Stimulated activated CD8-positive, alpha-beta memory T cell treated with anti-CD3 and anti-CD28 coated beads, Interleukin-12 subunit alpha, Interleukin-12 subunit beta, amount 100 ng/mL, for 4 hours (primary cell): ENCODE data around the gene SHISA5.
"Not testable (repeated sequence)": the region's sequence is repeated elsewhere in the genome, so short reads cannot be mapped to it uniquely, and the experiment has no call there.

Experiments
- DNase-seq: peaks from one replicate; pipeline ENCODE4 v3.0.0-alpha.2; 2020; ENCODE audit warnings: low read depth

SHISA5 gene

DNA sequence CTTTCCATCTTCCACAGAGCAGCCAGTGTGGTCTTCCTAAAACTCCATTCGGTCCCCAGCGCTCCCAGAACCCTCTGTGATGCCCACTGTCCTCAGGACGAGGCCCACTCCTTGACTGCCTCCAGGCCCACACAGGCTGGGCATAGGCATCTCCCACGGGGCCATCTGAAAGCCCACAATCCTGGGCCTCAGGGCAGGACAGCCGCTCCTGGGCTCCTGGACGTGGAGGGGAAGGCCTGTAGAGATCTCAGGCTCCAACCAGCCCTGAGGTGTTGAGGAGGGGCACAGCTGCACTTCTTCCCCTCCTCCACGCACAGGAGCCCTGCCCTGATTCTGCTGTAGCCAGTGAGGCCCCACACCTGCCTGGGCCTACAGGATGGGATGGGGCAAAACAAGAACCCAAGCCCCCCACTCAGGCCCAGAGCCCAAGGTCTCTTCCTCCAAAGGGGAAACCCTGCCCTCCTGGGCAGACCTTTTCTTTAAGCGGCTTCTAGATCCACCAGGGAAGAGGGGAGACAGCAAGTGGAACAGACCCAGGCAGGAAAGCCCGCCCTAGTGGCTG, 25.9 kb downstream of the SHISA5 start:
- no peak for DNase-seq

DNA sequence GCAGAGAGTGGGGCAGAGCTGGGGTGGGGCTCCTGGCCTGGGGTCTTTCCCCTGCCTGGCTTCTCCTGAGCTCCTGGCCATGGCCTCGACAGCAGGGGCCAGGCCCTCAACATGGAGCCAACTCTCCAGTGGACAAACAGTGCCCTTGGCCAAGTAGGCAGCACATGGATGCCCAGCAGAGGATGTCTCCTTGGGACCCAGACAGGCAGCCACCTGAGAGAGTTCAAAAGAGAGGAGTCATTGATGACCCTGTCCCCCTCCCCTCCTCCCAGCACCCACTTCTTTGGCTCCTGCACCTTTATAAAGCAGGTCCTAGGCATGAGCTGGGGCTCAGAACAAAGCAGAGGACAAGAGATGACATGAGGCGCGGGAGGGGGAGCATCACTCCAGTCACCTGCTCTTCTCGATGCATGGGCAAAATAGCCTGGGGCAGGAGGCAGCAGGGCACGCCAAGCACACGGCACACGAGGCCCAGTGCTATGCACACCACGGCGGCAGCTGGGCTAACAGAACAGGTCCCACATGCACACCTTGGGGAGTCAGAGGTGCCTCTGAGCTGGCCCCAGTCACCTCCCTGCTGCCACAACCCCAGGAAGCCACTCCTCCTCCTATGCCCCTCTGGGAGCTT, 27.4 kb downstream of the SHISA5 start:
- DNase-seq = no peak

DNA sequence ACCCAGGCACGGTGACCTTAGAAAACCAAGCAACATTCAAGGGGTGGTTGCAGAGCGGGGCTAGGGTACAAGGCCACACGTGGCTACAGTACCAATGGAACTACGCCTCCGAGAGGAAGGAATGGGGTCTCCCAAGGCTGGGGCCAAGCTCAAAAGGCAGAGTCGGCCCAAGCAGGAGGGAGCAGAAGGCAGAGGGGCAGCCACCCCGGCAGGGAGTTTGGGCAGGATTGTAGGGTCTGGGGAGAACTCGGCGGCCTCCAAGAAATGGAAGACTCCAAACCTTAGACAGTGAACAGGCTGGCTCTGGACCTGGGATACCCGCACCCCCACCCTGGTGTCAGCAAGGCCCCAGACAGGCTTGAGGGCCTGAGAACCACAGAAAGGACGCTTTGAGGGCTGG, 28.8 kb downstream of the SHISA5 start:
- DNase-seq = no peak

DNA sequence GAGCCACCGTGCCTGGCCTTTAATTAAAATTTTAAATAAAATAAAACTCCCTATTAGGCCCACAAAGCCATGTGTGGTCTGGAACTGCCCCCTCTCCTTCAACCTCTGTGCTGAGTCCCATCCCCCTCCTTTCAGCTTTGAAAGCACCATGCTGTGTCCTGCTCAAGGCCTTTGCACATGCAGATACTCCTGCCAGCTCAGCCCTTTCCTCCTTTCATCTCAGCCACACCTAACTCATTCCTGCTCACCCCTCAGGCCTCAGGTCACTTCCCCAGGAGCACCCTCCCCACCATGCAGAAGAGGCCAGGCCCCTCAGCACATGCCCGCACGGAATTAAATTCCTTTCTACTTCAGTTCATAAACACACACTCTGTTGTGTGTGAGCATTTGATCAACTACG, 29.4 kb downstream of the SHISA5 start:
- DNase-seq = no peak

DNA sequence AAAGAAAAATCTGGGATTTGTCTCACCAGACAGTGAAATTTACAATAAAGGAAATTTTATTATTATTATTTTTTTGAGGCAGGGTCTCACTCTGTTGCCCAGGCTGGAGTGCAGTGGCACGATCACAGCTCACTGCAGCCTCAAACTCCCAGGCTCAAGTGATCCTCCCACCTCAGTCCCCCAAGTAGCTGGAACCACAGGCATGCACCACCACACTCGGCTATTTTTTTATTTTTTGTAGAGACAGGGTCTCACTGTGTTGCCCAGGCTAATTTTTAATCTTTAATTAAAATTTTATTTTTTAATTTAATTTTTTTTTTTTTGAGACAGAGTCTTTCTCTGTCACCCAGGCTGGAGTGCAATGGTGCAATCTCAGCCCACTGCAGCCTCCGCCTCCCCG, 29.9 kb downstream of the SHISA5 start:
- not testable (repeated sequence) for DNase-seq

DNA sequence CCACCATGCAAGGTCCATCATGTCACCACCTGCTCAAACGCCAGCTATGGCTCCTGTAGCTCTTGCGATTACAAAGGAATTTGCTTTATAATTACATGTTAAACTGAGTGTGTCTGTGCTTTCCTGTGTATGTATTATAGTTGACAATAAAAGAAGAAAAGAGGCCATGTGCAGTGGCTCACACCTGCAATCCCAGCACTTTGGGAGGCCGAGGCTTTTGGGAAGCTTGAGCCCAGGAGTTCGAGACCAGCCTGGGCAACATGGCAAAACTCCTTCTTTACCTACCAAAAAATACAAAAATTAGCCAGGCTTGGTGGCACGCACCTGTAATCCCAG, 30.4 kb downstream of the SHISA5 start:
- no peak for DNase-seq

DNA sequence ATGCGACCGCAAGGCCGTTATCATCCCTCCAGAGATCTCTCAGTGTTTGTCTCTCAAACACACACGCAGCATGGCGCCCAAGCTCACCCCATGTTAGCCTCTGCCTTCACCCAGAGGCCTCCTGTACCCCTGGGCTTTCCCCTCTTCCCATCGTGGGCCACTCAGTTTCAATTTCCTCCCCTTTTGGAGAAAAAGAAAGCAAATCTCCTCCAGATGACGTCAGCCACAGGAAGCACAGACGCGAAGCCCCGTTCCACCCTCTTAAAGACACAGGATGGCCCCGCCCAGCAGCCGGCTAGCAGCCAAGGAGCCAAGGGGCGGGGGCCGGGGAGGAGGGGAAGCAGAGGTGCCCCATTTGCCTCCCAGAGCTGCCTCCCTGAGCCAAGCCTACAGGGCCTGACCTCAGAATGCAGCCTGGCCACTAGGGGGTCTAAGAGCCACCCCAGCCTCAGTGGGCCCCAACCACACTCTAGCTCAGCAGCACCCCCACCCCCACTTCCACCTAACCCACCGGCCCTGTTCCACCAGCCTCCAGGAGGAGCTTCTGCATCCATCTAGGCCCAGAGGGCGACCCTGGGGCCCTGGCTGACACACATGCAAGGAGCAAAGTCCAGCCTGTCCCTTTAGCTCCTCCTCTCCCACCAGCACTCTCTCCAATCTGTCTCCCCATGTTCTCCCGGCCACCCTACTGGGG, 30.9 kb downstream of the SHISA5 start:
- peak; percentile 81 for DNase-seq

DNA sequence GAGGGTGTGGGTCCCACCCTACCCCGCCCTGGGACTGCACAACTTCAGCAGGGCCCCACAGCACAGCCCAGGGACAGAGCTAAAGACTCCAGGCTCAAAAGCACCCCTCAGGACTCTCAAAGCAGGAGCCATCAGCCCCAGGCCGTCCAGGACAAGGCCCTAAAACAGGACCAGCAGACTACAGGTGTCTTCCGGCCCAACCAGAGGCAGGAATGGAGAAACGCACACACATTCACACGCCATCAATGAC, 31.4 kb downstream of the SHISA5 start:
- no peak for DNase-seq

DNA sequence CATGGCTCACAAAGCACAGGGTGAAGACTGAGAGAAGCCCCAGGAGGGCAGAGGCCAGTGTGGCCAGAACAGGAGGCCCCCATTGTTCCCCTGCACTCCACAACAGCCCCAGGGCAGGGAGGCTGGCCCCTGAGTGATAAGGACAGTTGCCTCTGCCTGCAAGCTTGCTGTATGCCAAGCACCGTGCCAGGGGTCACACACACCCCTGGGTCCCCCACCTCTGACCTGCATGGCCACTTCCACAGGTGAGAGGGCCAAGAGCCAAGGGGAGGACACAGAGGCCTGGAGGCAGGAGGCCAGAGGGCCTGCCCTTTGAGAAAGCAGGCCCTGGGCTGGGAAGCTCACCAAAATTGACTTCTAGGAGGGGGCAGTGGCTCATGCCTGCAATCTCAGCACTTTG, 33.7 kb downstream of the SHISA5 start:
- no peak for DNase-seq

DNA sequence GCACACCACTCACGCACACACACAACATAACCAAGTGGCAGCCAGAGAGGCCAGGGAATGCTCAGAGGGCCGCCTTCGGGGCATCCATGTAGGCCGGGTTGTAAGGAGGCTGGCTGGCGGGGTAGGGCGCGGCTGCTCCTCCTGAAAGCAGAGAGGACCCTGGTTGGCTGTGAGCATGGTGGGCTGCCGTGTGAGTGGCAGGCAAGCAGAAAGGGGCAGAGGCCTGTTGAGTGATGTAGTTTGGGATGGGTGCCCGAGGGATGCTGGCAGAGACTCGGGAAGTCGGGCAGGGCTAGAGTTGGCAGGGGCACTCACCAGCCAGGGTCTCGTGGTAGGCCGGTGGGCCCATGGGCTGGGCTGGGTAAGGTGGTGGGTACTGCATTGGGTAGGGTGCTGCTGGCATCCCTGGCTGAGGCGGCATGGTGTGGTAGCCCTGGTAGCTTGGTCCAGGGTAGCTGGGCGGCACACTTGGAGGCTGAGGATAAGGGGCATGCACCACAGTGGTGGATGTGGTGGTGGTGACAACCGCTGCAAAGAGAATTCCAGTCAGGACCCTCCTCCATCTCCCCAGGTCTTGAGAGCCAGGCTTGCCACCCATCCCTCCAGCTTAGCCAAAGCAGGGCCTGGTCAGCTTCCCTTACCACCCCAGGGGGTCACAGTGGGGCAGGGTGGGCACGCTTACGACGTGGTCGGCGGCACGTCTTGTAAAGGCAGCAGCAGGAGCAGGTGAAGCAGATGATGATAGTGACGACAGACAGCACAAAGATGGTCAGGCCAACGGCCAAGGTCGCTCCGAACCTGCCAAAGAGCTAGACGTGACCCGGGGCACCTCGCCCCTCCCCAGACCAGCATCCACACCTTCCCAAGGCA, 34.7 kb downstream of the SHISA5 start:
- DNase-seq = no peak

DNA sequence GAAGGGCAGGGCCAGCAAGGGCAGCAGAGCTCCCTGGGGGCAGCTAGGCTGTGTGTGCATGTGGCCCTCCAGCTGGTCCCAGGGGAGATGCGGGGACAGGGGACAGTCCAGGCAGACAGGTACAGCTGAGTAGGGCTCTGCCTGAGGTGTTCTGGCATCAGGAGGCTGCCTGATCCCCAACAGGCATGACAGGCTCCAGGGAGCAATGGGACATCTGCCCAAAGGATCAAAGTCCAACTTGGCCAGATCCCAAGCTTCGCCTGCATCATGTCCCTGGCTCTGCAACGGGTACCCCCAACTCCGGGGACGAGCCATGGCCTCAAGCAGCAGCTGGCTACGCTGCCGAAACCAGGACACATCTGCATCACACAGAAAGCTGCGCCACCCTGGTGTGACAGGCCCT, 35.6 kb downstream of the SHISA5 start:
- DNase-seq = no peak

DNA sequence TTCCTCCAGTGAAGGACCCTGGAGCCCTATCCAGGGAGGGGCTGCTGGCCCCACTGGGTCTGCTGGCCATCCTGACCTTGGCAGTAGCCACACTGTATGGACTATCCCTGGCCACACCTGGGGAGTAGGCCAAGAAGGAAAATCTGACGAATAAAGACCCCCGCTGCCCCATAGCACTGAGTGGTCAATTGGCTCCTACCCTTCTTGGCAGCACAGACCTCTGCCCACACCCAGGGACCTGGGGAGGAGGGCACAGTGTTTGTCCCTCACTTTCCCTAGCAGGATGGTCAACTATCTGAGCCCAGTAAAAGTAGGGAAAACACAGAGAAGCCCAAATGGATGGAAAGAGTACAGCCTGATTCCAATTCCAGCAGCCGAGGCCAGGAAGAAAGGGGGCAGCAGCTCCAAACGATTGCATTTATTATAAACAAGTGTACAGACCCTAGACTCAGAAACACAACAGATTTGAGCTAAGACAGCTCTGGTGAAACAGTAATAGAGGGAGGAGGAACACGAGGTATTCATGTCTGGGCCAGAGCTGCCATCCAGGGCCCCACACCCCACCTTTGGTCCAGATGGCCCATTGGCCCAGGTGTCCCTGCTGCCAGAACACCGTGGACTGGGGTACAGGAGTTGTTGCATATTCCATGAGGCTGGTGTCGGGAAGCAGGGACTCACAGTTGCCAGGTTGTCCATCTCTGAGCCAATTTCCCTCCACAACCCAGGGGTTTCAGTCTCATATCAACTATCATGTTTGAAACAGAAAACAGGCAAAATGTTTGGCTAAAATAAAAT, 36.3 kb downstream of the SHISA5 start:
- DNase-seq = no peak

DNA sequence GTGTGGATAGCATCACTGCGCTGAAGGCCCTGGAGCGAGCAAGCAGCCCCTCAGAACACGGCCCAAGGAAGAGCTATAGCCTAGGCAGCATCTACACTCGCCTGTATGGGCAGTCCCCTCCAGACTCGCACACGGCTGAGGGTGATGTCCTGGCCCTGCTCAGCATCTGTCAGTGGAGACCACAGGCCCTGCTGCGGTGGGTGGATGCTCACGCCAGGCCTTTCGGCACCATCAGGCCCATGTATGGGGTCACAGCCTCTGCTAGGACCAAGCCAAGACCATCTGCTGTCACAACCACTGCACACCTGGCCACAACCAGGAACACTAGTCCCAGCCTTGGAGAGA, 36.9 kb downstream of the SHISA5 start:
- no peak for DNase-seq

DNA sequence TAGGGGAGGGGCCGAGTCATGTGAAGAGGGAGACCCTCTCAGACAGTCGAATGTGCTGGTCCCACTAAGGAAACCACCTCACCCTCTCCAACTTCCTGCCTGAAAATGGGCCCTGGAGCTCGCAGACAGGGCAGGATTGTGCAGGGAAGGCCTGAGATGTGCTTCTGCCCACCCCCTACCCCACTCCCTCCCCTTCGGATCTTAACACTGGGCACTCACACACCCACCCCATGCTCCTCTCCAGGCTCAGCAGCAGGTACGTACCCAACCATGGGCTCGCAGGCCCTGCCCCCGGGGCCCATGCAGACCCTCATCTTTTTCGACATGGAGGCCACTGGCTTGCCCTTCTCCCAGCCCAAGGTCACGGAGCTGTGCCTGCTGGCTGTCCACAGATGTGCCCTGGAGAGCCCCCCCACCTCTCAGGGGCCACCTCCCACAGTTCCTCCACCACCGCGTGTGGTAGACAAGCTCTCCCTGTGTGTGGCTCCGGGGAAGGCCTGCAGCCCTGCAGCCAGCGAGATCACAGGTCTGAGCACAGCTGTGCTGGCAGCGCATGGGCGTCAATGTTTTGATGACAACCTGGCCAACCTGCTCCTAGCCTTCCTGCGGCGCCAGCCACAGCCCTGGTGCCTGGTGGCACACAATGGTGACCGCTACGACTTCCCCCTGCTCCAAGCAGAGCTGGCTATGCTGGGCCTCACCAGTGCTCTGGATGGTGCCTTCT, 37.4 kb downstream of the SHISA5 start:
- no peak for DNase-seq

DNA sequence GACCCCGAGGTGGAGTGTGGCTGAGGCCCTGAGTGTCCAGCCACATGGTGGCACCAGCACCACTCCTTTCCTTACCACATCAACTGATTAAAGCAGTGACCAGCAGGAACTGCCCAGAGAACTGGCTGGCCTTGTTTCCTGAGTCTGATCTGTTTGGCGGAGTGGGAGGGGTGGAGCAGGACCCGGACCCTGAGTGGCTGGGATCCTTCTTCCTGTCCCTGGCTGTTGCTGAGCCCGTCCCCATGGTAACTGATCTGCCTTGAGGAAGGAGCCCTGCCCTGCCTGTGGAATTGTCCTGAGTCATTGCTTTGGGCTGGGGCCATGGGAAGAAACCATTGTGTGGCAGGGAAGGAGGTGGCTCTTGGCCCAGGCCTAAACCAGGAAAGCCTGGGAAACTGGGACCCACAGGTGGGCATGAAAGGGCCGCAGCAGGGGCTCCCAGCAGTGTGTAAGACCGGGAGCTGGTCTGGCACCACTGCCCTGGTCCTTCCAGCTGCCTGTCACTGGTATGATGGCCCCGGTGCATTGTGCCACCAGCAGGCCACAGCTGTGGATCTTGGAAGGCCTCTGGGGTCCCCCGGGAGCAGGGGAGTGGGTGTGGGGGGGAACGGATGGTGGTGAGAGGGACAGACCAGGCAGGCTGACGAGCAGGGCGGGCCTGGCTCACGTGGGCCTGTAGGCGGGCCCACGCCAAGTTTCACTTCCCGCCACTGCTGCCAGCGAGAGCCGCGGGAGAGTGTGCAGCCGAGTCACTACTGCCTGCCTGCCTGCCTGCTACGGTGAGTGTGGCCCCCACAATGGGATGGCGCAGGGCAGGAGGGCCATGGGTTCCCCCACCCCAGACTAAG, 38.2 kb downstream of the SHISA5 start:
- DNase-seq = peak; percentile 66

DNA sequence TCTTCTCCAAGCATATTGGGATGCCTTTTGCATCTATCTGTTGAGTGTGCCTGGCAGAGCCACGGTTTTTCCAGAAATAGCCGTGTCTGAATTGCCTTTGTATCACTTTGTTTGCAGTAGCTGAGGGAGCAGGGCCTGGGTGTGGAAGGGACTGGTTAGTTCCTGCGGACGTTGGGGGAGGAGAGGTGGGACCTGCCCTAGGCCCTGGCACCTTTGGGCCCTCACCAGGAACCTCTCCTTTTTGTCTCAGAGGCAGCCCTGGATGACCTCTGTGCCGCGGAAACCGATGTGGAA, 38.8 kb downstream of the SHISA5 start:
- no peak for DNase-seq

DNA sequence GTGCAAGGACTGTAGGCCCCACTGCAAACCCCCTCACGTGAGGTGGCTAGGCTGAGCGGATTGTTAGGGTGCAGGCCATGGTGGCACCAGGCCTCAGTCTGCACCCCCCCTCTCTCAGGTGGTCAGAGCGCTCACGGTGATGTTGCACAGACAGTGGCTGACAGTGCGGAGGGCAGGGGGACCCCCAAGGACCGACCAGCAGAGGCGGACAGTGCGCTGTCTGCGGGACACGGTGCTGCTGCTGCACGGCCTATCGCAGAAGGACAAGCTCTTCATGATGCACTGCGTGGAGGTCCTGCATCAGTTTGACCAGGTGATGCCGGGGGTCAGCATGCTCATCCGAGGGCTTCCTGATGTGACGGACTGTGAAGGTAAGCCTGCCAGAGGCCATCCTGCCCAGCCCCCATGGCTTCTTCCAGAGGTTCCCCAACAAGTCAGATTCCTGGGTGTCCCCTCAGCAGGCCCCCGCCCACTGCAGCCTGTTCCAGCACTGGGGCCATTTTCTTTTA, 39.2 kb downstream of the SHISA5 start:
- DNase-seq = no peak

DNA sequence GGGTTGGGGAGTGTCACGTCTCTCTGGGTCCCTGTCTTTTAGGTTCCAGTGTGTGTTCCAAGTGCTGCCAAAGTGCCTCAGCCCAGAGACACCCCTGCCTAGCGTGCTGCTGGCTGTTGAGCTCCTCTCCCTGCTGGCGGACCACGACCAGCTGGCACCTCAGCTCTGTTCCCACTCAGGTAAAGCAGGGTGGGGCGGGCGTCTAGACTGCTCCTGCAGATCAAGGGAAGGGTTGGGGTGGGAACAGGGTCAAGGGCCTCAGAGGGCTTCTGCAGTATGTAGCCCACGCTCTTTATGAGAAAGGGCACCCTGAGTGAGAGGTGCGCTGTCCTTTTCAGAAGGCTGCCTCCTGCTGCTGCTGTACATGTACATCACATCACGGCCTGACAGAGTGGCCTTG, 40.3 kb downstream of the SHISA5 start:
- DNase-seq = no peak

DNA sequence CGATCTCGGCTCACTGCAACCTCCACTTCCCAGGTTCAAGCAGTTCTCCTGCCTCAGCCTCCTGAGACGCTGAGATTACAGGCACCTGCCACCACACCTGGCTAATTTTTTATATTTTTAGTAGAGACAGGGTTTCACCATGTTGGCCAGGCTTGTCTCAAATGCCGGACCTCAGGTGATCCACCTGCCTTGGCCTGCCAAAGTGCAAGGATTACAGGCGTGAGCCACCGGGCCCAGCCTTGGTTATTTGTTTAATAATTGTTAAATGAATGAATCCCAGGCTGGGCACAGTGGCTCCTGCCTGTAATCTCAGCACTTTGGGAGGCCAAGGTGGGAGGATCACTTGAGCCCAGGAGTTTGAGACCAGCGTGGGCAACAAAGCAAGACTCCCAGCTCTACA, 42.2 kb downstream of the SHISA5 start:
- DNase-seq = not testable (repeated sequence)

DNA sequence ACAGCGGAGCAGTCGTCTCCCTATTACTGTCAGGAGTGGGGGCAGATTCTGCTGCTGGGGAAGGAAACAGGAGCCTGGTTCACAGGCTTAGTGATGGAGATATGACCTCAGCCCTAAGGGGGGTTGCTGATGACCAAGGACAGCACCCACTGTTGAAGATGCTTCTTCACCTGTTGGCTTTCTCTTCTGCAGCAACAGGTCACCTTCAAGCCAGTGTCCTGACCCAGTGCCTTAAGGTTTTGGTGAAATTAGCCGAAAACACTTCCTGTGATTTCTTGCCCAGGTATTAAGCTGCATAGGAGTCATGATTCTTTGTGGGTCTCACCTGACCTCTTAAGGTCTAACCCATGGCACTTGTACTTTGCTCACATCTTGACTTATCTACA, 43.5 kb downstream of the SHISA5 start:
- DNase-seq = no peak
